NCI-H748 (cell line): ENCODE measurements around the gene FBXW11.

ENCODE experiments used
- DNase-seq: peaks from one replicate; lab custom pipeline; 2025; ENCODE audit not compliant: unreplicated experiment; lab: John Stamatoyannopoulos, UW

FBXW11 gene

DNA sequence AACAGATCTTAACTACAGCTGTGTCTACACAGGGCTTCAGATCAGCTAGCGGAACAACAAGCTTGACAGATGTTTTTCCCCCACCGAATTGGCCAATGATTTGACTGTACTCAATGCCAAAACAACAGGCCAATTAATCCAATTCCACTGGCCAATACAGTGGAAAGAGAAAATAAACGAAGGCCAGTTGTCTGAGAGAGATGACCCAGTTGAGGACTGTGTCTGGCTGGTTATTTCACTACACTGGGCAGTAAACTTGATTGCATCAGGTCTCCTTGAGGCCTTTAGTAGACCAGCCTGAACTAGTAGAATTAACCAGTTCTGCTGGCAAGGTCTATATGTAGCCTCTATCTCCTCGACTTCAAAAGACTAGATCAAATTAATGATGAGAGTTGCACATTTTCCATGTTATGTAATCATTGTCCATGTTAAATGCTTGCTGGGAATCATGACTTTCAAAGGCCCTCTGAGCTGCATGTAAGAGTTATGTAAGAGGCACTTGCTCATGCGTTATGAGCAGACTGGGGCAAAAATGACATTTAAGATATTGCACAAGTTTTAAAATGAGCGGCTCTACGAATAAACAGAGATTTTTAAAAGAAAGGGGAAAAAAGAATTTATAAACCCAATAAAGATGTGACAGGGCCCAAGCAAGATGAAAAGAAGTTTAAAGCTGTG lies 192.5 kb downstream of the FBXW11 start:
- DNase-seq = no peak

DNA sequence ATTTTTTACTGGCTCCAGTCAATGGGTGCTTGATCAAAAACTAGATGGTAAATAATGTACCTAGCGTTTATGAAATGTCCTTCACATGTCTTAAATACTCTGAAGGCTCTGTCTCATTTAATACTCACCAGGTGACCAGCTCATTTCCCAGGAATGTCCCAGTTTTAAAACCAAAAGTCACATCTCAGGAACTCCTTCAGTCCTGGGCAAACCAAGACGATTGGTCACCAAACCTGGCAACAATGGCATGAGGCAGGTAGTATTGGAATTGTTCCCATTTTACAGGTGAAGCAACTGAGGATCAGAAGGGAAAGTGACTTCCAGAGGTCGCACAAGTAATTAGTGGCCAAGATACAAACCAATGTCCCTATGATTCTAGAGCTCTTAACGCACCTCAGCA lies 193.2 kb downstream of the FBXW11 start:
- DNase-seq = no peak
